Astrocyte (in vitro differentiated cells and primary cell): ENCODE measurements around the gene MAP7D3. TPM values are rescaled to one million over a fixed set of nuclear protein-coding genes. Genes with fewer than 3 reads are reported as not detected.
"Not testable (repeated sequence)": the region's sequence is repeated elsewhere in the genome, so short reads cannot be mapped to it uniquely, and the experiment has no call there.

ENCODE experiments used
- DNase-seq: peaks from one replicate; pipeline ENCODE4 v3.0.0-alpha.2; 2010; ENCODE audit warnings: low read depth
- FAIRE-seq: peaks from 2 replicates; lab custom pipeline; 2011; peaks lifted over from hg19 to GRCh38; lab: Jason Lieb, UNC
- H2AFZ ChIP-seq: 2 replicates; pipeline ENCODE4 v1.6.0; 2012; ENCODE audit warnings: low read depth, low read length, inconsistent platforms
- H3K27ac ChIP-seq: 2 replicates; pipeline ENCODE4 v1.5.1; 2011; ENCODE audit warnings: low read depth, low read length, inconsistent platforms
- H3K27me3 ChIP-seq: 2 replicates; pipeline ENCODE4 v1.6.0; 2011; ENCODE audit warnings: low read length, inconsistent platforms; ENCODE audit not compliant: insufficient read depth
- H3K36me3 ChIP-seq: 2 replicates; pipeline ENCODE4 v1.5.1; 2011; ENCODE audit warnings: low read length, inconsistent platforms; ENCODE audit not compliant: insufficient read depth
- H3K4me1 ChIP-seq: 2 replicates; pipeline ENCODE4 v1.5.1; 2011; ENCODE audit warnings: low read length, inconsistent platforms; ENCODE audit not compliant: insufficient read depth
- H3K4me2 ChIP-seq: 2 replicates; pipeline ENCODE4 v1.6.0; 2012; ENCODE audit warnings: low read length, inconsistent platforms
- H3K4me3 ChIP-seq: 2 replicates; pipeline ENCODE4 v1.5.1; 2011; ENCODE audit warnings: low read depth, mild to moderate bottlenecking, low read length, inconsistent platforms; ENCODE audit not compliant: insufficient read depth
- H3K79me2 ChIP-seq: 2 replicates; pipeline ENCODE4 v1.6.0; 2012; ENCODE audit warnings: mild to moderate bottlenecking, low read length, inconsistent platforms; ENCODE audit not compliant: insufficient read depth
- H3K9ac ChIP-seq: 2 replicates; pipeline ENCODE4 v1.6.0; 2012; ENCODE audit warnings: mild to moderate bottlenecking, low read length, inconsistent platforms
- H3K9me3 ChIP-seq: 2 replicates; pipeline ENCODE4 v1.5.1; 2012; ENCODE audit warnings: low read depth, mild to moderate bottlenecking, low read length, inconsistent platforms; ENCODE audit not compliant: insufficient read depth
- H4K20me1 ChIP-seq: 2 replicates; pipeline ENCODE4 v1.6.0; 2012; ENCODE audit warnings: low read length, inconsistent platforms; ENCODE audit not compliant: insufficient read depth
- H3K27ac Mint-ChIP-seq: one replicate; pipeline ENCODE4 v1.8.0; 2021; ENCODE audit warnings: mild to moderate bottlenecking, mixed read lengths; ENCODE audit not compliant: unreplicated experiment
- H3K27me3 Mint-ChIP-seq: one replicate; pipeline ENCODE4 v1.8.0; 2021; ENCODE audit warnings: low read depth, mixed read lengths; ENCODE audit not compliant: unreplicated experiment
- H3K36me3 Mint-ChIP-seq: one replicate; pipeline ENCODE4 v1.8.0; 2021; ENCODE audit warnings: low read depth, mixed read lengths; ENCODE audit not compliant: unreplicated experiment
- H3K4me1 Mint-ChIP-seq: one replicate; pipeline ENCODE4 v1.8.0; 2021; ENCODE audit warnings: low read depth, mixed read lengths; ENCODE audit not compliant: unreplicated experiment
- H3K4me3 Mint-ChIP-seq: one replicate; pipeline ENCODE4 v1.8.0; 2021; ENCODE audit warnings: mild to moderate bottlenecking, moderate library complexity, mixed read lengths; ENCODE audit not compliant: unreplicated experiment
- H3K9me3 Mint-ChIP-seq: one replicate; pipeline ENCODE4 v1.8.0; 2021; ENCODE audit warnings: mild to moderate bottlenecking, mixed read lengths; ENCODE audit not compliant: unreplicated experiment
- CTCF ChIP-seq: IDR thresholded peaks from 2 replicates; pipeline ENCODE4 v1.5.1; 2011; ENCODE audit warnings: low read depth, mild to moderate bottlenecking, inconsistent platforms, low read length, moderate library complexity; ENCODE audit not compliant: insufficient read depth
- EZH2 ChIP-seq: IDR thresholded peaks from 2 replicates; pipeline ENCODE4 v1.6.1; 2012; ENCODE audit warnings: mild to moderate bottlenecking, low read length, inconsistent platforms; ENCODE audit not compliant: insufficient read depth
- total RNA-seq: library from RNA; stranded (reverse); gene quantifications from 2 replicates; pipeline ENCODE4 v1.2.1, GENCODE V29; 2021

Gene MAP7D3
- total RNA-seq, 1 donor from 2014 or later: 19.4 TPM

DNA sequence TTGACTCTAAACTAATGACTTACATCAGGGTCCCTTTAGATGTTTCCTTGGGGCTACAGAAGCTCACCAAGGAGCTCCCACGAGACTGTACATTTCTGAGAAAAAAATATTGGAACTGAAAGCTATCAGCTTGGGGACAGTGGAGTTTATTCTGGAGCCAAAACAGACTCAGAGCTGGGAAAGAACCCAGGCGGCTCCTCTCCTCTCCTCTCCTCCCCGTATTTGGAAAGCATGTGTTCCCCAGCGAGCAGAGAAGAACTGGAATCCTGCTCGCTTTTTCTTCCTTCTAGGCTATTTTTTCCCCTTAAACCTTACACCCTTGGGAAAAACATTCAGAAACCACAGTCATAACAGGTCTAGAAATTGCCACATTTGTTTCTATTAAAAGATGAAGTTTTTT is 4.3 kb upstream of the MAP7D3 start:
- H3K4me2 ChIP-seq: no peak overlapping the region

GRCh38 chrX:136250191-136251040 is 784 bp downstream of the MAP7D3 start:
- Histone ChIP-seq H3K36me3 (no peaks in the 10 kb centered on the region), H3K4me2 (peak overlapping the region; percentile 93), H3K9ac (peak overlapping the region; percentile 86), H3K4me3 (peak overlapping the region; percentile 75), H4K20me1 (no peaks in the 10 kb centered on the region), H3K79me2 (peaks cover 41% of the 10 kb centered on the region), H2AFZ (peak overlapping the region; percentile 71), H3K9me3 (no peaks in the 10 kb centered on the region), H3K27ac (peak overlapping the region; percentile 73), H3K4me1 (peaks cover 4% of the 10 kb centered on the region), H3K27me3 (no peaks in the 10 kb centered on the region)
- H3K27ac Mint-ChIP-seq: no peak overlapping the region
- DNase-seq (no peak), FAIRE-seq (peak; percentile 99)
- H3K4me1 Mint-ChIP-seq: peaks cover 4% of the 10 kb centered on the region
- H3K4me3 Mint-ChIP-seq: peak overlapping the region; percentile 86
- TF ChIP-seq CTCF (no peak), EZH2 (no peak)
- H3K36me3 Mint-ChIP-seq: no peaks in the 10 kb centered on the region
- H3K9me3 Mint-ChIP-seq: no peaks in the 10 kb centered on the region
- no peaks in the 10 kb centered on the region for H3K27me3 Mint-ChIP-seq

More for the DNA sequence above, 4.3 kb upstream of the MAP7D3 start:
- Histone ChIP-seq H3K9ac (no peak overlapping the region), H3K4me1 (peaks cover 24% of the 10 kb centered on the region), H4K20me1 (no peaks in the 10 kb centered on the region), H3K4me3 (no peak overlapping the region), H2AFZ (no peak overlapping the region), H3K27me3 (no peaks in the 10 kb centered on the region), H3K36me3 (no peaks in the 10 kb centered on the region), H3K9me3 (no peaks in the 10 kb centered on the region), H3K79me2 (peaks cover 4% of the 10 kb centered on the region), H3K27ac (no peak overlapping the region)
- no peak for DNase-seq
- Mint-ChIP-seq H3K36me3 (no peaks in the 10 kb centered on the region), H3K27me3 (no peaks in the 10 kb centered on the region), H3K27ac (no peak overlapping the region), H3K9me3 (no peaks in the 10 kb centered on the region), H3K4me1 (peaks cover 29% of the 10 kb centered on the region), H3K4me3 (no peak overlapping the region)
- peak; percentile 20 for FAIRE-seq
- TF ChIP-seq EZH2 (no peak), CTCF (no peak)

DNA sequence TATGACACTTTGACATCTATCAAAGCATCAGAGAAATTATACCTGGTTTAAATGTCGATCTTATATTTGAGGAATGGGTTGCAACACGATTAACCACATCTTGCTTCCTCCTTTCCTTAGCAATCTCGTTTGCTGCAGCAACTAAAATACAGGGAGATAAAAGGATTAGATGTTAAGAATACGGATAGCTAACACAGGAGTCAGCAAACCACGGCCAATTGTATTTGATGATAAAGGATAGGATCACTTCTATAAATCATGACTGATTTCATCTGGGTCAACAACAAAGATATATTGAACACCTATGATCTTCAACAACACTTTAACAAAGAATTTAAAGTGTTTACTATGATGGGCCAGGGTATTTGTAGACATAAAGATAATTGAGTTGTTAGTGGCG is 5.0 kb downstream of the MAP7D3 start:
- Histone ChIP-seq H3K4me1 (no peaks in the 10 kb centered on the region), H3K9me3 (no peaks in the 10 kb centered on the region), H3K9ac (no peak overlapping the region), H3K27ac (no peak overlapping the region), H3K4me2 (no peak overlapping the region), H3K36me3 (peaks cover 5% of the 10 kb centered on the region), H3K27me3 (no peaks in the 10 kb centered on the region), H3K4me3 (no peak overlapping the region), H3K79me2 (peaks cover 41% of the 10 kb centered on the region), H2AFZ (no peak overlapping the region), H4K20me1 (no peaks in the 10 kb centered on the region)
- Mint-ChIP-seq H3K9me3 (no peaks in the 10 kb centered on the region), H3K4me3 (no peak overlapping the region), H3K36me3 (peaks cover 3% of the 10 kb centered on the region), H3K4me1 (no peaks in the 10 kb centered on the region), H3K27ac (no peak overlapping the region), H3K27me3 (no peaks in the 10 kb centered on the region)
- DNase-seq: no peak
- TF ChIP-seq CTCF (no peak), EZH2 (no peak)
- peak; percentile 90 for FAIRE-seq

- H3K36me3 Mint-ChIP-seq: not testable (repeated sequence)
Observed at GRCh38 chrX:136237849-136238248, 13.4 kb downstream of the MAP7D3 start.

More at GRCh38 chrX:136237849-136238248, 13.4 kb downstream of the MAP7D3 start:
- H3K27ac Mint-ChIP-seq, H4K20me1 ChIP-seq, H3K4me1 ChIP-seq, DNase-seq, H3K9ac ChIP-seq, FAIRE-seq, H3K9me3 Mint-ChIP-seq, H3K4me2 ChIP-seq, H3K79me2 ChIP-seq, H2AFZ ChIP-seq, H3K27ac ChIP-seq, H3K4me3 Mint-ChIP-seq, H3K4me1 Mint-ChIP-seq, H3K4me3 ChIP-seq, H3K27me3 ChIP-seq, H3K27me3 Mint-ChIP-seq, H3K9me3 ChIP-seq: not testable (repeated sequence)
- H3K36me3 ChIP-seq: peaks cover 13% of the 10 kb centered on the region
